Measurements from ENCODE around the gene SLC25A20. TPM values are rescaled to one million over a fixed set of nuclear protein-coding genes. Genes with fewer than 3 reads are reported as not detected.
A peak's percentile ranks its signal among the peaks of the same experiment; 100 is the strongest.

SLC25A20 gene
- total and polyA plus RNA-seq, 2 of the 4 experiments (the other 2 are of a cell fraction): 23.8 to 27.1 TPM

- Histone ChIP-seq H2BK20ac (ENCODE audit: low read depth, low read length) (no peak overlapping the region), H3K56ac (ENCODE audit: extremely low read depth, insufficient read depth, low read length) (no peak overlapping the region), H3K79me1 (ENCODE audit: low read depth in 1 of 2, low read length in 2 of 2) (peaks cover 29 to 64% of the 10 kb centered on the region in 2 experiments), H2AFZ (replicated peaks; ENCODE audit: low read length, poor library complexity) (no peak overlapping the region), H2AK9ac (replicated peaks; ENCODE audit: low read depth, low read length, poor library complexity) (no peak overlapping the region), H3K27ac (ENCODE audit: insufficient read depth, low read length) (no peak overlapping the region), H3K9me3 (ENCODE audit: control insufficient read depth, insufficient read depth, low read length) (0 out of 2 replicates have a peak, but pooled peaks cover 2% of the 10 kb centered on the region), H4K8ac (ENCODE audit: low read depth in 2 of 2, low read length in 2 of 2) (no peak overlapping the region), H3K4ac (ENCODE audit: low read depth, low read length) (no peak overlapping the region), H3K14ac (replicated peaks; ENCODE audit: low read depth, low read length) (no peak overlapping the region), H3K23ac (ENCODE audit: low read depth, low read length) (peak overlapping the region; percentile 23; the same call in 1 of the 2 replicates), H3K4me3 (ENCODE audit: insufficient read depth, low read depth, low read length) (no peak overlapping the region), H3K9me1 (ENCODE audit: insufficient read depth, low read length) (peaks cover 12% of the 10 kb centered on the region), H2BK5ac (ENCODE audit: low read depth, low read length, poor library complexity, severe bottlenecking) (no peak overlapping the region), H2BK120ac (ENCODE audit: low read depth, low read length) (no peak overlapping the region), H4K20me1 (ENCODE audit: insufficient read depth, low read length) (peaks cover 27% of the 10 kb centered on the region), H3K27me3 (ENCODE audit: control insufficient read depth, insufficient read depth, low read length) (no peaks in the 10 kb centered on the region), H3K36me3 (ENCODE audit: control insufficient read depth, insufficient read depth, low read length) (peaks cover 2% of the 10 kb centered on the region), H3K4me2 (ENCODE audit: low read depth, low read length) (no peak overlapping the region), H4K91ac (ENCODE audit: insufficient read depth, low read depth, low read length) (no peak overlapping the region), H2AK5ac (ENCODE audit: low read depth, low read length) (no peak overlapping the region), H2BK15ac (ENCODE audit: low read depth, low read length) (no peak overlapping the region), H3K4me1 (ENCODE audit: control insufficient read depth, insufficient read depth, low read length) (peaks cover 7% of the 10 kb centered on the region), H3K18ac (ENCODE audit: low read depth, low read length) (no peak overlapping the region), H4K5ac (ENCODE audit: low read depth, low read length) (no peak overlapping the region), H3K9ac (ENCODE audit: low read depth, low read length) (no peak overlapping the region)
- WGBS, 2 experiments (ENCODE audit: extremely low coverage in 2 of 2, insufficient read length in 1 of 2): no CpG with 5 or more reads among the region's 4 CpGs
- CTCF ChIA-PET: interaction anchor here (0.5 to 1.5 kb wide), 3 partner anchors 13 to 42 kb away, joined by 3 to 4 read pairs (median 3); no protein-coding TSS in a partner anchor
- in situ Hi-C loops (cut with MboI; ENCODE audit: low sequenced_read_pairs): no loop called here
- ATAC-seq (ENCODE audit: low read depth) (peak; percentile 26), DNase-seq (no peak)
- BruUV-seq (replicated peaks): no TSS peak
- POLR2A ChIA-PET (ENCODE audit: unreplicated experiment): no interaction called here
- TF ChIP-seq BHLHE40 (IDR thresholded peaks at IDR 0.05; ENCODE audit: low read depth, low read length) (no peak), MAZ (IDR thresholded peaks at IDR 0.05; ENCODE audit: borderline replicate concordance, low read depth, low read length) (no peak)
- intact Hi-C loops (cut with micrococcal nuclease): no loop called here
- dilution Hi-C loops (cut with HindIII; ENCODE audit: low sequenced_read_pairs, unreplicated experiment): no loop called here
Observed at GRCh38 chr3:48945891-48946549, 47.3 kb upstream of the SLC25A20 start.
